Astrocyte (in vitro differentiated cells and primary cell): Measurements from ENCODE around the gene TCHHL1.

Experiments
- CTCF ChIP-seq: IDR thresholded peaks from 2 replicates; pipeline ENCODE4 v1.5.1; 2011; ENCODE audit warnings: low read depth, mild to moderate bottlenecking, inconsistent platforms, low read length, moderate library complexity; ENCODE audit not compliant: insufficient read depth
- EZH2 ChIP-seq: IDR thresholded peaks from 2 replicates; pipeline ENCODE4 v1.6.1; 2012; ENCODE audit warnings: mild to moderate bottlenecking, low read length, inconsistent platforms; ENCODE audit not compliant: insufficient read depth

- no peak for TF ChIP-seq CTCF
- TF ChIP-seq EZH2 = no peak
Measured at GRCh38 chr1:152110365-152110859, 21.5 kb upstream of the TCHHL1 start.
